IMR-90 (cell line): ENCODE data around the gene WASF3.

Experiments
- MAZ ChIP-seq: IDR thresholded peaks from 2 replicates; pipeline ENCODE4 v1.6.1; 2012; ENCODE audit warnings: low read depth, mild to moderate bottlenecking, low read length, improper control_type of control experiment, moderate library complexity, borderline replicate concordance
- POLR2A ChIP-seq: IDR thresholded peaks from 2 replicates; pipeline ENCODE4 v1.6.1; 2012; ENCODE audit warnings: mild to moderate bottlenecking, low read depth, low read length
- RFX5 ChIP-seq: IDR thresholded peaks from 2 replicates; pipeline ENCODE4 v1.8.0; 2012; ENCODE audit warnings: low read depth, mild to moderate bottlenecking, low read length, moderate library complexity
- TF ChIP-seq, protein P1 (sequence below): conservative IDR thresholded peaks from 2 replicates; pipeline ENCODE4 v1.5.1; 2012; ENCODE audit warnings: mild to moderate bottlenecking, low read depth, low read length, improper control_type of control experiment
- TF ChIP-seq, protein P2 (sequence below): fragments of 150-350 bp; IDR thresholded peaks from 2 replicates; pipeline ENCODE4 v1.6.1; 2017; ENCODE audit warnings: mild to moderate bottlenecking, antibody characterized with exemption, low read length, low read depth

DNA sequence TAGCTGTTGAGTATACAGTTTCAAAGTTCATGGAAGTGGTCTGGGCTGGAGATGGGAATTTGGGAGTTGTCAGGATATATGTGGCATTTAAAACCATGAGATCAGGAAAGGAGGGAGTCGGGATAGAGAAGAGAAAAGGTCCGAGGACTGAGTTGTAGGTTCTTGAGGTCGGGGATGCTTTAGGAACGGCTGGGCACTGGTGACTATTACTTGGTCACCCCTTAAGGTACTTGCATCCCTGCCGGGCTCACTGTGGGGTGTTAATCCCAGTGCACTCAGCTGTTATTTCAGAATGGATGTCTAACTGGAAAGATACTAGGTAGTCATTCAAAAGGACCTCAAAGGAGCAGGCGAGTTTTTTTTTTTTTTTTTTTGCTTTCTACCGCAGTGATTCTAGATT is 34.2 kb downstream of the WASF3 start:
- TF ChIP-seq, protein P1, sequence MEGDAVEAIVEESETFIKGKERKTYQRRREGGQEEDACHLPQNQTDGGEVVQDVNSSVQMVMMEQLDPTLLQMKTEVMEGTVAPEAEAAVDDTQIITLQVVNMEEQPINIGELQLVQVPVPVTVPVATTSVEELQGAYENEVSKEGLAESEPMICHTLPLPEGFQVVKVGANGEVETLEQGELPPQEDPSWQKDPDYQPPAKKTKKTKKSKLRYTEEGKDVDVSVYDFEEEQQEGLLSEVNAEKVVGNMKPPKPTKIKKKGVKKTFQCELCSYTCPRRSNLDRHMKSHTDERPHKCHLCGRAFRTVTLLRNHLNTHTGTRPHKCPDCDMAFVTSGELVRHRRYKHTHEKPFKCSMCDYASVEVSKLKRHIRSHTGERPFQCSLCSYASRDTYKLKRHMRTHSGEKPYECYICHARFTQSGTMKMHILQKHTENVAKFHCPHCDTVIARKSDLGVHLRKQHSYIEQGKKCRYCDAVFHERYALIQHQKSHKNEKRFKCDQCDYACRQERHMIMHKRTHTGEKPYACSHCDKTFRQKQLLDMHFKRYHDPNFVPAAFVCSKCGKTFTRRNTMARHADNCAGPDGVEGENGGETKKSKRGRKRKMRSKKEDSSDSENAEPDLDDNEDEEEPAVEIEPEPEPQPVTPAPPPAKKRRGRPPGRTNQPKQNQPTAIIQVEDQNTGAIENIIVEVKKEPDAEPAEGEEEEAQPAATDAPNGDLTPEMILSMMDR, result no peak
- no peak for TF ChIP-seq POLR2A
- no peak for TF ChIP-seq MAZ
- TF ChIP-seq, protein P2, sequence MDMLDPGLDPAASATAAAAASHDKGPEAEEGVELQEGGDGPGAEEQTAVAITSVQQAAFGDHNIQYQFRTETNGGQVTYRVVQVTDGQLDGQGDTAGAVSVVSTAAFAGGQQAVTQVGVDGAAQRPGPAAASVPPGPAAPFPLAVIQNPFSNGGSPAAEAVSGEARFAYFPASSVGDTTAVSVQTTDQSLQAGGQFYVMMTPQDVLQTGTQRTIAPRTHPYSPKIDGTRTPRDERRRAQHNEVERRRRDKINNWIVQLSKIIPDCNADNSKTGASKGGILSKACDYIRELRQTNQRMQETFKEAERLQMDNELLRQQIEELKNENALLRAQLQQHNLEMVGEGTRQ, result no peak
- no peak for TF ChIP-seq RFX5
